HepG2 (cell line): ENCODE data around the gene ANO9. TPM values are rescaled to one million over a fixed set of nuclear protein-coding genes. Genes with fewer than 3 reads are reported as not detected.
A peak's percentile ranks its signal among the peaks of the same experiment; 100 is the strongest.

Experiments
- GABPB1 ChIP-seq: IDR thresholded peaks from 2 replicates; pipeline ENCODE4 v1.6.1; 2016; ENCODE audit warnings: mild to moderate bottlenecking, missing genetic modification reagents, moderate library complexity, missing compliant biosample characterization
- HNRNPLL ChIP-seq: fragments of 200-400 bp; formaldehyde crosslinking; IDR thresholded peaks from 2 replicates; pipeline ENCODE4 v1.6.1; 2017; ENCODE audit warnings: mild to moderate bottlenecking, low read depth, low read length; ENCODE audit not compliant: poor library complexity, severe bottlenecking
- HOXA5 ChIP-seq: sonication (generic); formaldehyde crosslinking; IDR thresholded peaks from 2 replicates; pipeline ENCODE4 v1.4.0; 2020; ENCODE audit warnings: missing genetic modification reagents
- KLF9 ChIP-seq: IDR thresholded peaks from 2 replicates; pipeline ENCODE4 v1.6.1; 2016; ENCODE audit warnings: low read depth
- MIXL1 ChIP-seq: IDR thresholded peaks from 2 replicates; pipeline ENCODE4 v1.6.1; 2016
- RAD51 ChIP-seq: fragments of 450-650 bp; IDR thresholded peaks from 2 replicates; pipeline ENCODE4 v1.6.1; 2016; ENCODE audit warnings: borderline replicate concordance
- RFX1 ChIP-seq: fragments of 450-650 bp; IDR thresholded peaks from 2 replicates; pipeline ENCODE4 v1.6.1; 2017
- SP2 ChIP-seq: sonication (generic); formaldehyde crosslinking; IDR thresholded peaks from 2 replicates; pipeline ENCODE4 v1.5.1; 2020; ENCODE audit warnings: mild to moderate bottlenecking, missing genetic modification reagents
- YEATS4 ChIP-seq: sonication (generic); formaldehyde crosslinking; IDR thresholded peaks from 2 replicates; pipeline ENCODE4 v1.4.0; 2020; ENCODE audit warnings: missing genetic modification reagents, borderline replicate concordance
- ZNF234 ChIP-seq: sonication (generic); formaldehyde crosslinking; conservative IDR thresholded peaks from 2 replicates; pipeline ENCODE4 v1.5.1; 2020; ENCODE audit warnings: mild to moderate bottlenecking, missing genetic modification reagents
- ZNF773 ChIP-seq: sonication (generic); formaldehyde crosslinking; IDR thresholded peaks from 2 replicates; pipeline ENCODE4 v1.4.0; 2020; ENCODE audit warnings: missing genetic modification reagents, borderline replicate concordance
- ZNF83 ChIP-seq: sonication (generic); formaldehyde crosslinking; IDR thresholded peaks from 2 replicates; pipeline ENCODE4 v1.4.0; 2020; ENCODE audit warnings: missing genetic modification reagents, mild to moderate bottlenecking, borderline replicate concordance
- ZSCAN25 ChIP-seq: sonication (generic); formaldehyde crosslinking; IDR thresholded peaks from 2 replicates; pipeline ENCODE4 v1.8.0; 2022; ENCODE audit warnings: mild to moderate bottlenecking, missing genetic modification reagents
- polyA plus RNA-seq, 8 experiments: library from polyadenylated mRNA; depleted of rRNA in 3 of 8; stranded (reverse) in 7 of 8; unstranded in 1 of 8; fragments of >200 nt; fragmentation: Illumina TruSeq in 4 of 8; extraction: Trizol in 4 of 8; gene quantifications; 2 replicates each; pipeline versions ENCODE4 v1.2.1 to v1.2.3, GENCODE V29; 2011 to 2016; ENCODE audit warnings: low read depth in 4 of 8, missing spikeins in 1 of 8, mixed read lengths in 1 of 8; ENCODE audit not compliant: insufficient read depth in 1 of 8
- total RNA-seq, 5 experiments: library from RNA; depleted of rRNA; stranded (reverse); fragments of >200 nt; fragmentation: Illumina TruSeq; extraction: Trizol; gene quantifications; 2 replicates each; pipeline ENCODE4 v1.2.3, GENCODE V29; 2016; ENCODE audit warnings: low read depth in 1 of 5
- TF ChIP-seq, protein P1 (sequence below): sonication (generic); formaldehyde crosslinking; IDR thresholded peaks from 2 replicates; pipeline ENCODE4 v1.9.0; 2022; ENCODE audit warnings: missing genetic modification reagents, mild to moderate bottlenecking, borderline replicate concordance
- TF ChIP-seq, protein P2 (sequence below), 2 experiments: IDR thresholded peaks; 2 replicates each; pipeline ENCODE4 v1.6.1; 2011 to 2012; ENCODE audit warnings: low read length in 2 of 2, borderline replicate concordance in 1 of 2, low read depth in 1 of 2, mild to moderate bottlenecking in 1 of 2, moderate library complexity in 1 of 2
- TF ChIP-seq, protein P3 (sequence below): sonication (generic); formaldehyde crosslinking; IDR thresholded peaks from 2 replicates; pipeline ENCODE4 v1.4.0; 2020; ENCODE audit warnings: missing genetic modification reagents
- TF ChIP-seq, protein P4 (sequence below): sonication (generic); formaldehyde crosslinking; IDR thresholded peaks from 2 replicates; pipeline ENCODE4 v1.4.0; 2020; ENCODE audit warnings: missing genetic modification reagents

The ANO9 gene
- total and polyA plus RNA-seq, 2 of the 13 experiments (the other 11 are each of a cell fraction or from before 2014, with no cell fraction given): 8.9 to 14.3 TPM

DNA sequence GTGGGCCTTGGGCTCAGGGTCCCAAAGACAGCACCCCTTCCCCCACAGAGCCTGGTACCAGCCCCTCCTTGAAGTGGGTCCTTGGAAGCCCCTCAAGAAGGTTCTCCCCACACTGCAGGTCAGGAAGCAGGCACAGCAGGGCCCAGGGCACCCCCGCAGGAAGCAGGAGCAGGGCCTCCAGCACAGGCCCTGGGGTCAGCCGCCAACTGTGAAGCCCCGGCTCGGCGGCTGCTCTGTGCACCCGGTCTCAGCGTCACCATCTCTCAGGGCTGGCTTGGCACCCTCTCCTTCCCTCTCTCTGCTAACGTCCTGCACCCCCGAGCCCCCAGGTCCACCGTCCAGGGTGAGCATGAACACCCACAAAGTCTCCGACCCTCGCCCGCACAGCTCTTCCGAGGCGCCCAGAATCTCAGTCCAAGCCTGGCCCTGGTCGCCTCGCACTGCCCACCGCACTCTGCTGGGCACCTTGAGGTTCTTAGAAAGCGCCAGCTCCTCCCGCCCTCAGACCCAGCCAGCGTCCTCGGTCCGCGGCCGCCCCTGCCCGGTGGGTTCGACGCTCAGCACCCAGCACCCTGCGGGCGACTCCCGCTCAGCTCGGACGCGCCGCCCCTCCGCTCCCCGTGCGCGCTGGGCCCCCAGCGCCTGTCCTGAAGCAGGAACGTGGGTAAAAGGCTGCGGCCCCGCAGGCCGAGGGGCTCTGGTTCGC is 25.6 kb downstream of the ANO9 start (continued):
- TF ChIP-seq, protein P1, sequence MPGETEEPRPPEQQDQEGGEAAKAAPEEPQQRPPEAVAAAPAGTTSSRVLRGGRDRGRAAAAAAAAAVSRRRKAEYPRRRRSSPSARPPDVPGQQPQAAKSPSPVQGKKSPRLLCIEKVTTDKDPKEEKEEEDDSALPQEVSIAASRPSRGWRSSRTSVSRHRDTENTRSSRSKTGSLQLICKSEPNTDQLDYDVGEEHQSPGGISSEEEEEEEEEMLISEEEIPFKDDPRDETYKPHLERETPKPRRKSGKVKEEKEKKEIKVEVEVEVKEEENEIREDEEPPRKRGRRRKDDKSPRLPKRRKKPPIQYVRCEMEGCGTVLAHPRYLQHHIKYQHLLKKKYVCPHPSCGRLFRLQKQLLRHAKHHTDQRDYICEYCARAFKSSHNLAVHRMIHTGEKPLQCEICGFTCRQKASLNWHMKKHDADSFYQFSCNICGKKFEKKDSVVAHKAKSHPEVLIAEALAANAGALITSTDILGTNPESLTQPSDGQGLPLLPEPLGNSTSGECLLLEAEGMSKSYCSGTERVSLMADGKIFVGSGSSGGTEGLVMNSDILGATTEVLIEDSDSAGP (CRISPR knock-in tag): peak; percentile 66; the same call in 1 of the 2 replicates
- no peak for TF ChIP-seq KLF9
- no peak for TF ChIP-seq SP2 (CRISPR knock-in tag)
- peak; percentile 1; the same call in 1 of the 2 replicates for TF ChIP-seq GABPB1 (CRISPR knock-in tag)
- 0 out of 2 replicates have a peak, but pooled peaks have one; percentile 23 for TF ChIP-seq ZSCAN25 (CRISPR knock-in tag)
- peak; percentile 53; the same call in 1 of the 2 replicates for TF ChIP-seq YEATS4
- TF ChIP-seq, protein P2, sequence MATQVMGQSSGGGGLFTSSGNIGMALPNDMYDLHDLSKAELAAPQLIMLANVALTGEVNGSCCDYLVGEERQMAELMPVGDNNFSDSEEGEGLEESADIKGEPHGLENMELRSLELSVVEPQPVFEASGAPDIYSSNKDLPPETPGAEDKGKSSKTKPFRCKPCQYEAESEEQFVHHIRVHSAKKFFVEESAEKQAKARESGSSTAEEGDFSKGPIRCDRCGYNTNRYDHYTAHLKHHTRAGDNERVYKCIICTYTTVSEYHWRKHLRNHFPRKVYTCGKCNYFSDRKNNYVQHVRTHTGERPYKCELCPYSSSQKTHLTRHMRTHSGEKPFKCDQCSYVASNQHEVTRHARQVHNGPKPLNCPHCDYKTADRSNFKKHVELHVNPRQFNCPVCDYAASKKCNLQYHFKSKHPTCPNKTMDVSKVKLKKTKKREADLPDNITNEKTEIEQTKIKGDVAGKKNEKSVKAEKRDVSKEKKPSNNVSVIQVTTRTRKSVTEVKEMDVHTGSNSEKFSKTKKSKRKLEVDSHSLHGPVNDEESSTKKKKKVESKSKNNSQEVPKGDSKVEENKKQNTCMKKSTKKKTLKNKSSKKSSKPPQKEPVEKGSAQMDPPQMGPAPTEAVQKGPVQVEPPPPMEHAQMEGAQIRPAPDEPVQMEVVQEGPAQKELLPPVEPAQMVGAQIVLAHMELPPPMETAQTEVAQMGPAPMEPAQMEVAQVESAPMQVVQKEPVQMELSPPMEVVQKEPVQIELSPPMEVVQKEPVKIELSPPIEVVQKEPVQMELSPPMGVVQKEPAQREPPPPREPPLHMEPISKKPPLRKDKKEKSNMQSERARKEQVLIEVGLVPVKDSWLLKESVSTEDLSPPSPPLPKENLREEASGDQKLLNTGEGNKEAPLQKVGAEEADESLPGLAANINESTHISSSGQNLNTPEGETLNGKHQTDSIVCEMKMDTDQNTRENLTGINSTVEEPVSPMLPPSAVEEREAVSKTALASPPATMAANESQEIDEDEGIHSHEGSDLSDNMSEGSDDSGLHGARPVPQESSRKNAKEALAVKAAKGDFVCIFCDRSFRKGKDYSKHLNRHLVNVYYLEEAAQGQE (IDR thresholded peaks at IDR 0.05; ENCODE audit: borderline replicate concordance in 1 of 2, low read depth in 1 of 2, low read length in 2 of 2): no peak
- TF ChIP-seq HNRNPLL: peak; percentile 49
- TF ChIP-seq, protein P3, sequence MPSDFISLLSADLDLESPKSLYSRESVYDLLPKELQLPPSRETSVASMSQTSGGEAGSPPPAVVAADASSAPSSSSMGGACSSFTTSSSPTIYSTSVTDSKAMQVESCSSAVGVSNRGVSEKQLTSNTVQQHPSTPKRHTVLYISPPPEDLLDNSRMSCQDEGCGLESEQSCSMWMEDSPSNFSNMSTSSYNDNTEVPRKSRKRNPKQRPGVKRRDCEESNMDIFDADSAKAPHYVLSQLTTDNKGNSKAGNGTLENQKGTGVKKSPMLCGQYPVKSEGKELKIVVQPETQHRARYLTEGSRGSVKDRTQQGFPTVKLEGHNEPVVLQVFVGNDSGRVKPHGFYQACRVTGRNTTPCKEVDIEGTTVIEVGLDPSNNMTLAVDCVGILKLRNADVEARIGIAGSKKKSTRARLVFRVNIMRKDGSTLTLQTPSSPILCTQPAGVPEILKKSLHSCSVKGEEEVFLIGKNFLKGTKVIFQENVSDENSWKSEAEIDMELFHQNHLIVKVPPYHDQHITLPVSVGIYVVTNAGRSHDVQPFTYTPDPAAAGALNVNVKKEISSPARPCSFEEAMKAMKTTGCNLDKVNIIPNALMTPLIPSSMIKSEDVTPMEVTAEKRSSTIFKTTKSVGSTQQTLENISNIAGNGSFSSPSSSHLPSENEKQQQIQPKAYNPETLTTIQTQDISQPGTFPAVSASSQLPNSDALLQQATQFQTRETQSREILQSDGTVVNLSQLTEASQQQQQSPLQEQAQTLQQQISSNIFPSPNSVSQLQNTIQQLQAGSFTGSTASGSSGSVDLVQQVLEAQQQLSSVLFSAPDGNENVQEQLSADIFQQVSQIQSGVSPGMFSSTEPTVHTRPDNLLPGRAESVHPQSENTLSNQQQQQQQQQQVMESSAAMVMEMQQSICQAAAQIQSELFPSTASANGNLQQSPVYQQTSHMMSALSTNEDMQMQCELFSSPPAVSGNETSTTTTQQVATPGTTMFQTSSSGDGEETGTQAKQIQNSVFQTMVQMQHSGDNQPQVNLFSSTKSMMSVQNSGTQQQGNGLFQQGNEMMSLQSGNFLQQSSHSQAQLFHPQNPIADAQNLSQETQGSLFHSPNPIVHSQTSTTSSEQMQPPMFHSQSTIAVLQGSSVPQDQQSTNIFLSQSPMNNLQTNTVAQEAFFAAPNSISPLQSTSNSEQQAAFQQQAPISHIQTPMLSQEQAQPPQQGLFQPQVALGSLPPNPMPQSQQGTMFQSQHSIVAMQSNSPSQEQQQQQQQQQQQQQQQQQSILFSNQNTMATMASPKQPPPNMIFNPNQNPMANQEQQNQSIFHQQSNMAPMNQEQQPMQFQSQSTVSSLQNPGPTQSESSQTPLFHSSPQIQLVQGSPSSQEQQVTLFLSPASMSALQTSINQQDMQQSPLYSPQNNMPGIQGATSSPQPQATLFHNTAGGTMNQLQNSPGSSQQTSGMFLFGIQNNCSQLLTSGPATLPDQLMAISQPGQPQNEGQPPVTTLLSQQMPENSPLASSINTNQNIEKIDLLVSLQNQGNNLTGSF (CRISPR knock-in tag): peak; percentile 71; the same call in 1 of the 2 replicates
- no peak for TF ChIP-seq ZNF234
- TF ChIP-seq HOXA5 (CRISPR knock-in tag): 0 out of 2 replicates have a peak, but pooled peaks have one; percentile 31
- TF ChIP-seq, protein P4, sequence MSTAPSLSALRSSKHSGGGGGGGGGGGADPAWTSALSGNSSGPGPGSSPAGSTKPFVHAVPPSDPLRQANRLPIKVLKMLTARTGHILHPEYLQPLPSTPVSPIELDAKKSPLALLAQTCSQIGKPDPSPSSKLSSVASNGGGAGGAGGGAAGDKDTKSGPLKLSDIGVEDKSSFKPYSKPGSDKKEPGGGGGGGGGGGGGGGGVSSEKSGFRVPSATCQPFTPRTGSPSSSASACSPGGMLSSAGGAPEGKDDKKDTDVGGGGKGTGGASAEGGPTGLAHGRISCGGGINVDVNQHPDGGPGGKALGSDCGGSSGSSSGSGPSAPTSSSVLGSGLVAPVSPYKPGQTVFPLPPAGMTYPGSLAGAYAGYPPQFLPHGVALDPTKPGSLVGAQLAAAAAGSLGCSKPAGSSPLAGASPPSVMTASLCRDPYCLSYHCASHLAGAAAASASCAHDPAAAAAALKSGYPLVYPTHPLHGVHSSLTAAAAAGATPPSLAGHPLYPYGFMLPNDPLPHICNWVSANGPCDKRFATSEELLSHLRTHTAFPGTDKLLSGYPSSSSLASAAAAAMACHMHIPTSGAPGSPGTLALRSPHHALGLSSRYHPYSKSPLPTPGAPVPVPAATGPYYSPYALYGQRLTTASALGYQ (CRISPR knock-in tag): no peak
- TF ChIP-seq ZNF83 (CRISPR knock-in tag): no peak
- no peak for TF ChIP-seq MIXL1 (CRISPR knock-in tag)
- TF ChIP-seq RFX1: no peak
- TF ChIP-seq RAD51: no peak
- TF ChIP-seq ZNF773 (CRISPR knock-in tag): peak; percentile 63; the same call in 1 of the 2 replicates
